OCI-LY7 (cell line): ENCODE measurements around the gene BBOF1. TPM values are rescaled to one million over a fixed set of nuclear protein-coding genes. Genes with fewer than 3 reads are reported as not detected.
A peak's percentile ranks its signal among the peaks of the same experiment; 100 is the strongest.

Experiments
- BruUV-seq: library from RNA; stranded (reverse); fragments of 400-500 nt; replicated peaks from 2 replicates; lab custom pipeline; 2021; lab: Mats Ljungman, UMichigan
- CTCF ChIA-PET: fragments of 300-600 bp; sonication (Branson Sonifier 250); formaldehyde crosslinking; loops from one replicate; lab custom pipeline; 2022; ENCODE audit warnings: antibody characterized with exemption; ENCODE audit not compliant: unreplicated experiment; lab: Charles Lee
- POLR2A ChIA-PET: fragments of 300-600 bp; sonication (Branson Sonifier 250); formaldehyde crosslinking; loops from one replicate; lab custom pipeline; 2022; ENCODE audit warnings: antibody characterized with exemption; lab: Charles Lee
- DNase-seq: peaks from one replicate; pipeline ENCODE4 v3.0.0-alpha.2; 2015; ENCODE audit warnings: low spot score
- H2AFZ ChIP-seq: fragments of 200-600 bp; sonication (generic), shearing (Covaris generic); 2 replicates; pipeline ENCODE4 v1.6.1; 2014; ENCODE audit warnings: mild to moderate bottlenecking, antibody characterized with exemption, low read length, moderate library complexity
- H3K27ac ChIP-seq: fragments of 200-600 bp; sonication (generic); 2 replicates; pipeline ENCODE4 v1.5.1; 2014; ENCODE audit warnings: mixed run types, low read depth, mild to moderate bottlenecking, moderate library complexity, low read length, inconsistent platforms; ENCODE audit not compliant: poor library complexity, severe bottlenecking
- H3K36me3 ChIP-seq: fragments of 200-600 bp; sonication (generic); 2 replicates; pipeline ENCODE4 v1.6.1; 2014; ENCODE audit warnings: mild to moderate bottlenecking, antibody characterized with exemption, low read length, moderate library complexity, mixed read lengths; ENCODE audit not compliant: insufficient read depth
- H3K4me1 ChIP-seq: fragments of 200-600 bp; sonication (generic); 2 replicates; pipeline ENCODE4 v1.5.1; 2014; ENCODE audit warnings: mild to moderate bottlenecking, low read length; ENCODE audit not compliant: insufficient read depth, poor library complexity, severe bottlenecking
- H3K4me2 ChIP-seq: fragments of 200-600 bp; sonication (generic); 2 replicates; pipeline ENCODE4 v1.6.1; 2014; ENCODE audit warnings: mild to moderate bottlenecking, low read length
- H3K4me3 ChIP-seq: fragments of 200-600 bp; sonication (generic); 2 replicates; pipeline ENCODE4 v1.5.1; 2014; ENCODE audit warnings: mild to moderate bottlenecking, low read depth, low read length; ENCODE audit not compliant: poor library complexity, severe bottlenecking
- H3K79me2 ChIP-seq: fragments of 200-600 bp; sonication (generic); 2 replicates; pipeline ENCODE4 v1.6.1; 2016; ENCODE audit warnings: low read depth, mild to moderate bottlenecking, low read length, moderate library complexity, mixed read lengths; ENCODE audit not compliant: insufficient read depth
- H3K9me2 ChIP-seq: fragments of 200-600 bp; sonication (generic); 2 replicates; pipeline ENCODE4 v1.6.1; 2016; ENCODE audit warnings: mild to moderate bottlenecking, low read length, mixed read lengths; ENCODE audit not compliant: insufficient read depth
- H3K9me3 ChIP-seq: fragments of 200-600 bp; sonication (generic); 2 replicates; pipeline ENCODE4 v1.6.1; 2014; ENCODE audit warnings: mild to moderate bottlenecking, mixed run types, low read length, mixed read lengths
- H4K20me1 ChIP-seq: fragments of 200-600 bp; sonication (generic); 2 replicates; pipeline ENCODE4 v1.6.1; 2014; ENCODE audit warnings: mild to moderate bottlenecking, antibody characterized with exemption, low read length, moderate library complexity, mixed read lengths; ENCODE audit not compliant: insufficient read depth
- CTCF ChIP-seq: fragments of 200-600 bp; sonication (generic); conservative IDR thresholded peaks from 2 replicates; pipeline ENCODE4 v1.5.1; 2014; ENCODE audit warnings: mild to moderate bottlenecking, antibody characterized with exemption, low read length, moderate library complexity, mixed read lengths
- EZH2phosphoT487 ChIP-seq: fragments of 200-600 bp; sonication (generic); IDR thresholded peaks from 2 replicates; pipeline ENCODE4 v1.6.1; 2018; ENCODE audit warnings: low read depth, borderline replicate concordance, mild to moderate bottlenecking, mixed run types, antibody characterized with exemption, low read length, moderate library complexity, mixed read lengths
- intact Hi-C: fragments of 100-400 bp; cut with micrococcal nuclease; formaldehyde crosslinking; loops from one replicate; pipeline ENCODE4 v1.10.0; 2022; ENCODE audit not compliant: unreplicated experiment
- total RNA-seq, 2 experiments: library from RNA; depleted of rRNA in 1 of 2; stranded (reverse); fragments of >200 nt in 1 of 2; shearing (Covaris generic) in 1 of 2; gene quantifications; 2 replicates each; pipeline ENCODE4 v1.2.3, GENCODE V29; 2014 to 2022

BBOF1 gene
- total RNA-seq, 2 experiments from 2014 or later: 1.7 to 3.2 TPM

GRCh38 chr14:74048281-74048680, 29.1 kb downstream of the BBOF1 start:
- intact Hi-C loops: no loop called here
- no peak overlapping the region for H3K27ac ChIP-seq
- peak; percentile 21 for DNase-seq
- H4K20me1 ChIP-seq: no peaks in the 10 kb centered on the region
- no peaks in the 10 kb centered on the region for H3K9me3 ChIP-seq
- no peak overlapping the region for H2AFZ ChIP-seq
- H3K79me2 ChIP-seq: no peaks in the 10 kb centered on the region
- no peak overlapping the region for H3K4me2 ChIP-seq
- H3K9me2 ChIP-seq: no peaks in the 10 kb centered on the region
- peaks cover 11% of the 10 kb centered on the region for H3K4me1 ChIP-seq
- BruUV-seq: no TSS peak
- no peak for TF ChIP-seq EZH2phosphoT487
- peak; percentile 67 for TF ChIP-seq CTCF
- H3K4me3 ChIP-seq: no peak overlapping the region
- CTCF ChIA-PET: interaction anchor here (0.6 kb wide), 1 partner anchor 579 kb away, joined by 3 read pairs; no protein-coding TSS in a partner anchor
- POLR2A ChIA-PET: interaction anchor here (1.7 kb wide), 1 partner anchor 18 kb away, joined by 5 read pairs; no protein-coding TSS in a partner anchor
- no peaks in the 10 kb centered on the region for H3K36me3 ChIP-seq

DNA sequence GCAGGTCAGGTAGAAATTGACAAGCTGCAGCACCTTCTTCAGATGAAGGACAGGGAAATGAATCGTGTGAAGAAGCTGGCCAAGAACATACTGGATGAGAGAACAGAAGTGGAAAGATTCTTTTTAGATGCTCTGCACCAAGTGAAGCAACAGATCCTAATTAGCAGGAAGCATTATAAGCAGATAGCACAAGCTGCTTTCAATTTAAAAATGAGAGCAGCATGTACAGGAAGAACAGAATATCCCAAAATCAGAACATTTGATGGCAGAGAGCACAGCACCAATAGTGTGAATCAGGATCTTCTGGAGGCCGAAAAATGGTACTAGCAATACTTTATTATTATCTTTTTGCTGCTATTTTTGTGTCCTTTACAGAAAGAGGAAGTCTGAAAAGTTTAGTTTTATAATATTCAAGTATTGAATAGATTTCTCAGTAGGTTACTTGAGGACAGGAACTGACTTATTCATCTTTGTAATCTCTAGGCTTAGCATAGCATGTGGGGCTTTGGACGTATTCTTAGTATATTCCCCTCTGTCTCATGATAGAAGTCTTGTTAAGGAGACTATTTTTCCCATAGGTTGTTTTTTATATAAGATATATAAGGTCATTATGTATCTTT, 30.8 kb downstream of the BBOF1 start:
- H3K27ac ChIP-seq: no peak overlapping the region
- BruUV-seq: no TSS peak
- peak overlapping the region; percentile 33; the same call in 1 of the 2 replicates for H2AFZ ChIP-seq
- peaks cover 11% of the 10 kb centered on the region for H3K4me1 ChIP-seq
- no peak overlapping the region for H3K4me3 ChIP-seq
- H3K9me2 ChIP-seq: no peaks in the 10 kb centered on the region
- DNase-seq: peak; percentile 15
- CTCF ChIA-PET: interaction anchor here (0.6 kb wide), 1 partner anchor 307 kb away, joined by 3 read pairs; no protein-coding TSS in a partner anchor
- POLR2A ChIA-PET: interaction anchor here (0.6 to 1.7 kb wide), 2 partner anchors 15 to 17 kb away, joined by 5 read pairs; no protein-coding TSS in a partner anchor
- peak overlapping the region; percentile 17 for H3K4me2 ChIP-seq
- H4K20me1 ChIP-seq: no peaks in the 10 kb centered on the region
- TF ChIP-seq EZH2phosphoT487 (no peak), CTCF (no peak)
- H3K79me2 ChIP-seq: no peaks in the 10 kb centered on the region
- H3K9me3 ChIP-seq: no peaks in the 10 kb centered on the region
- intact Hi-C loops: no loop called here
- H3K36me3 ChIP-seq: no peaks in the 10 kb centered on the region

GRCh38 chr14:74062809-74063150, 43.6 kb downstream of the BBOF1 start:
- Histone ChIP-seq H3K4me3 (no peak overlapping the region), H4K20me1 (no peaks in the 10 kb centered on the region), H3K4me2 (no peak overlapping the region), H3K9me2 (no peaks in the 10 kb centered on the region), H3K79me2 (no peaks in the 10 kb centered on the region), H3K4me1 (no peaks in the 10 kb centered on the region), H3K36me3 (no peaks in the 10 kb centered on the region), H3K9me3 (no peaks in the 10 kb centered on the region), H3K27ac (no peak overlapping the region), H2AFZ (no peak overlapping the region)
- intact Hi-C loops: no loop called here
- DNase-seq: no peak
- CTCF ChIA-PET: no interaction called here
- no TSS peak for BruUV-seq
- POLR2A ChIA-PET: no interaction called here
- TF ChIP-seq CTCF (no peak), EZH2phosphoT487 (no peak)
